NCI-H2227 treated with DMSO at 0.1 percent for 48 hours (cell line): ENCODE results near the gene PDZD2.
"Not testable (repeated sequence)": the region's sequence is repeated elsewhere in the genome, so short reads cannot be mapped to it uniquely, and the experiment has no call there.

Experiments
- DNase-seq: peaks from one replicate; lab custom pipeline; 2025; lab: John Stamatoyannopoulos, UW

Gene PDZD2

DNA sequence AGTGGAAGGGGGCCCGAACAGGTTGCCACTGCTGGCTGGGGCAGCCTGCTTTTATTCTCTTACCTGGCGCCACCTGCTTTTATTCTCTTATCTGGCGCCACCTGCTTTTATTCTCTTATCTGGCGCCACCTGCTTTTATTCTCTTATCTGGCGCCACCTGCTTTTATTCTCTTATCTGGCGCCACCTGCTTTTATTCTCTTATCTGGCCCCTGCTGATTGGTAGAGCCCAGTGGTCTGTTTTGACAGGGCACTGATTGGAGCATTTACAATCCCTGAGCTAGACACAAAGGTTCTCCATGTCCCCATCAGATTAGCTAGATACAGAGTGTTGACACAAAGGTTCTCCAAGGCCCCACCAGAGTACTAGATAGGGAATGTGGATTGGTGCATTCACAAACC lies 52.5 kb downstream of the PDZD2 start:
- DNase-seq = not testable (repeated sequence)

DNA sequence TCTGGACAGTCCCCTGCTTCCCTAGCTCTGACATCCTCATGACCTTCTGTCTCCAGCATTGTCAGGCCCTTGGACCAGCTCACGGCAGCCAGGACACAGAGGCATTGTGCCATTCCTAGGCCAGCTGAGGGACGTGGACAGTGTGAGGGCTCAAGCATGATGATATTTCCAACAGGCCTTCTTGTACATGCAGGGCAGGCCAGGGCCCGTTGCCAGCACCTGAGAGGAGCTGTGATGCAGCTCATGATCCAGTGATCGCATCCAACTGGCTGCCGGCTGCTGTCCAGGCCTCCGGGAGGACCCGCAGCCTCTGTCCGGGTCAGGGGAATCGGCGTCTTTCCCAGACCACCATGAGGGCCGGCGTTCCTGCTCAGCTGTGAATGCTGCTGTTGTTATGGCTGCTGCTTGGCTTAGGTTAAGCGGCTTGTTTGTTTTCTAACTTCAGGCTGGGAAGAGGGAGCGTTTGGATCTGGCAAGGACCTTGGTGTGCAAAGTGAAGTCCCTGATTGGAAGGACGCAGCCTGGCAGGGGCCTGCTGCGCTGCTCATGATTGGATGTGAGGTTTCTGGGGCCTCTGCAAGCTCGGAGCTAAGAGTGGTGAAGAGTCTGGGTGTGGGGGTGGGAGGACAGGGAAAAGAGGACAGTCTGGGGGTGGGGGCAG lies 53.8 kb downstream of the PDZD2 start:
- no peak for DNase-seq

DNA sequence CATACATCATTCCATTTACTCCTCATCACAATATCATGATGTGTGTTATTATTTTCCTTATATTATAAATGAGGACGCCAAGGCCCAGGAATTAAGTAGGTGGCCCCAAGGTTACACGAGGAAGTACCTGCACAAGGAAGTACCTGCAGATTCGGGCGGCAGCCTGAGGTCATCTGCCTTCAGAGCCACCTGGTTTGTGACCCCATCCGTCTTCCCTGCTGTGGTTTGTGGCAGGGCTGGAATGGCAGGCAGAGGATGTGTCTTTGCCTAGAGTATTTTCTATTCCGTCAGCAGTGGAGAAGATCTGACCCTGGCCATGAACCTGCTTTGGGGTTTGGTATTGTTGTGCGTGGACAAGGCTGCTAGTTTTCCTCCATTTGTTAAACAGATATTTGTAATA lies 59.7 kb downstream of the PDZD2 start:
- DNase-seq = no peak

DNA sequence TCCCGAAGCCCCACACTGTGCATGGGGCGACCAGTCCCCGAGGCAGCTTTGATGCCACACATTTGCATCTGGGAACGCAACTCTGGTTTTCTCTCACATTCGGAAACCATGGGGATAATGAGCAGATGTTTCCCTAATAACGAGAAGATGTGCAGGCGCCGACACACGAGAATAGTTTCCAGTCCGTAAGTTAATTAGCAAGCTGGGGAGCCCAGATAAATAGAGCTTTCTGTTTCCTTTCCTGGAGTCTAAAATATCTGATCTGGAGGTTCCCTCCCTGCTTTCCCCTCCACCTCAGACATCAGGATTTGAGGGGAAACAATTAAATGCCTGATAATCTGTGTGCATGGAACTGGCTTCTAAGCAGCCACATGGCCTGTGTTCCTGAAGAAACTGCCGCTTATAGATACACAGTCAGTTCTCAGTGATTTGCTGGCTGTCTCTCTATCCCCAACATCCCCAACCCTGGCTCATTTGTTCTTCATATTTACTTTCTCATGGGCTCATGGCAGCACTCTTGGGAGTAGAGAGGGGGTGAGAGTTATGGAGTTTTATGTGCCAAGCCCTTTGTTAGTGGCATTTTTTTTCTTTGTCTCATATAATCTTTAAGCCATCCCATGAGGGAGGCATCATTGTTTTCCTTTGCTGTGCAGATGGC lies 62.8 kb downstream of the PDZD2 start:
- DNase-seq = no peak

DNA sequence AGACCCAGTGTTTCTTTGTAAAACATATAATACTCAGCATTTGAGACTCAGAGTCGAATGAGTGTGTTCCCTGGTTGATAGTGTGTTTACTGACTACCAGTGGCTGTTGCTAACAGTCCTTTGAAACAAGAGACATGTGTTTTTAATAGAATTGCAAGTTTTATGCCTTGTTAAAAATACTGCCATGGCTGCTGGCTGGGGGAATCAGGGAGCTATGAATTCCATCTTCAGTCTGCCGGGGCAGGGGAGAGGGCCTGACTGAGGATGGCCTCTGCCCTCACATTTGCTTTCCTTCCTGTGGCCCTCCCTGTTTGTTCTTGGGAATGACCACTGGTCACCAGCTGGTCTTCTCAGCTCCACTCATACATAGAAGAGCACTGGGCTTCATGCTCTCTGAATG lies 63.8 kb downstream of the PDZD2 start:
- no peak for DNase-seq

DNA sequence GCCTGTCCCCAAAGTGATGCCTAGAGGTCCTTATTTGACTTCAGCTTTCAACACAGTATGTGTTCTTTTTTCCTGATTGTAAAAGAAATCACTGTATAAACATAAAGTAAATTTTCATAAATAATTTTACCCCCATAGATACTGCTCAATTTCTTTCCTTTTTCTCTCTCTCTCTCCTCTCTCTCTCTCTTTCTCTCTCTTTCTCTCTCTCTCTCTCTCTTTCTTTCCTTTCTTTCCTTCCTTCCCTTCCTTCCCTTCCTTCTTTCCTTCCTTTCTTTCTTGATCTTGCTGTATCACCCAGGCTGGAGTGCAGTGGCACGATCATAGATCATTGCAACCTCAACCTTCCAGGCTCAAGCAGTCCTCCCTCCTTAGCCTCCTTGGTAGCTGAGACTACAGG lies 64.8 kb downstream of the PDZD2 start:
- DNase-seq = no peak

DNA sequence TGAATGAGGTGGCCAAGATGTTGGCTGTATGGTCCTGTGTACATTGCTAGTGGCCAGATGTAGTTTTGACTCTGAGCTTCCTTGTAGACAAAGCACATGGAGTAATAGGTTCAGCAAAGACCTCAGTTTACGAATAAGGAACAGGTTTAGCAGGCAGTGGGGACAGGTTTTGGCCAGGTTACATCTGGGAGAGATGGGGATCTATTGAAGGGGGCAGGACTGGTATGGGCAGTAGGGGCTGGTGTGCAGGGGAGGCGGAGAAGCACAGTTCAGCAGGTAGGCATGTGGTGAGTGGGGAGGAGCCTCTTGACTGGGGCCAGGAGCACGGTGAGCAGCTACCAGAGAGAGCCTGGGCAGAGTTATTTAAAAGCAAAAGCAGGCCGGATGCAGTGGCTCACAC lies 67.3 kb downstream of the PDZD2 start:
- DNase-seq = no peak

DNA sequence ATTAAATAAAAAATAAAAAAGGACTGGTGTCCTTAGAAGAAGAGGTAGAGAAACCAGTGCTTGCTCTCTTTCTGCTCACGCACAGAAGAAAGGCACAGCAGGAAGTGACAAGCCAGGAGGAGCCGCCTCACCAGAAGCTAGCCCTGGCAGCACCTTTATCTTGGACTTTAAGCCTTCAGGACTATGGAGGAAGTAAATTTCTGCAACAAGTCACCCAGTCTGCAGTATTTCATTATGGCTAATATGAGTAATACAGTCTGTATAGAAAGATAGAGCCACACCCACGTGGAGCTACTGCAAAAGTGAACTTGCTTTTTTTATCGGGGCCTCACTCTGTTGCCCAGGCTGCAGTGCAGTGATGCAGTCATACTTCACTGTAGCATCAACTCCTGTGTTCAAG lies 68.4 kb downstream of the PDZD2 start:
- no peak for DNase-seq

DNA sequence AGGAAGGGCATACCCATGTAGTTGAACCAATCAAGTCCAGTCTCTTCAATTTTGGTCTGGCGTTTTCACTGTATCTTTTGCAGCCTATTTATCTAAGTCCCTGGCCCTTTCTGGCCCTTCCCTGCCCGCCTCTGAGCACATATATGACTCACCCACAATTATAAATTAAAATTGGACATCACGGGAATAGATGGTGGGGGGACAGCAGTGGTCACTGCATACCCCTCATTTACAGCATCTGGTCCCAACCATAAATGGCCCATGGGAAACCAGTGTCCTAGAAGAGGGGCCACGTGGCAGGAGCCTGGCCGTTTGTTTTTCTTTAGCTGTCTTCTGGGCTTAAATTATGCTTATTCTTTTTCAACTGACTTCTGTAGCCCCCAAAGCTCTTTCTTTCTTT lies 69.2 kb downstream of the PDZD2 start:
- no peak for DNase-seq

DNA sequence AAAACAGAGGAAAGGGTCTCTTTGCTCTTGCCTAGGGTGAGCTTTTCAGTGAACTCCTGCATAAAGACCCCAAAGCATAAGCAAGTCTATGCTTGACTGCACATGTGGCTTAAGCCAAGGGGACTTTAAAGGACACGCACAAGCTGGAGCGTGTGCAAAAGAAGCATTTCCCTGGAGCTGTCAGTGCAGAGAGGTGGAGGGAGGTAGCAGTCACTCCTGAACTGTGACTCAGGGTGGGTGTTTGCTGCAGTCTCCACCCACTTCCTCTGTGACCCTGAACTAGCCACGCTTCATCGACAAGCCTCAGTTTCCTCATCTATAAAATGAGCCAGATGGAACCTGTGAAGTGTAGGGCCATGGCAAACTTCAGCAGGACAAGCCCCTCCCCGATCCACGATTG lies 72.4 kb downstream of the PDZD2 start:
- no peak for DNase-seq

DNA sequence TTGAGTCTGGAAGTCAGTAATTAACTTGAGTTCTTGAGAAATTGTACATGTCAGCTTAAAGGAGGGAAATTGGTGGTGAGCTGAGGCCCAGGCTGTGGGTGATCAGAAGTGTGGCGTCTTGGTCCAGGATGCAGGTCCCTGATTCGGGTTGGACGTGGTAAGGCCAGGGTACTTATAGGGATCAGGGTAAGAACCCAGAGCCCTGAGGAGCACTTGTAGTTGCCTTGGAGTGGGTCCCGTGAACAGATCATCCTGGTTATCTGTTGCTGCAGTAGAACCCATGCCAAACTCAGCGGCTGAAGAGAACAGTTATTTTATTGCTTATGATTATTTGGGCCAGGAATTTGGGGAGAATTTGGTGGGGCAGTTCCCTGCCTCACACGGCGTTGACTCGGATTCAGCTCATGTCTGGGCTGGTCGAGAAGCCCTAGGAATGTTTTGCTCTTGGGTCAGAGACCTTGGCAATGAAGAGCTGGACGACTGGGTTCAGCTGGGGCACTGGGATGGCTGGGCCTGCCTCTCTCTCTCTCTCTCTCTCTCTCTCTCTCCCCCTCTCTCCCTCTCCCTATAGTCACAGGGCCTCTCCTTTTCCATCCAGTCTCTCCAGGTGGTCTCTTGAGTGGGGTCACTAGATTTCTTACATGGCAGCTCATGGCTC lies 73.1 kb downstream of the PDZD2 start:
- DNase-seq = no peak

DNA sequence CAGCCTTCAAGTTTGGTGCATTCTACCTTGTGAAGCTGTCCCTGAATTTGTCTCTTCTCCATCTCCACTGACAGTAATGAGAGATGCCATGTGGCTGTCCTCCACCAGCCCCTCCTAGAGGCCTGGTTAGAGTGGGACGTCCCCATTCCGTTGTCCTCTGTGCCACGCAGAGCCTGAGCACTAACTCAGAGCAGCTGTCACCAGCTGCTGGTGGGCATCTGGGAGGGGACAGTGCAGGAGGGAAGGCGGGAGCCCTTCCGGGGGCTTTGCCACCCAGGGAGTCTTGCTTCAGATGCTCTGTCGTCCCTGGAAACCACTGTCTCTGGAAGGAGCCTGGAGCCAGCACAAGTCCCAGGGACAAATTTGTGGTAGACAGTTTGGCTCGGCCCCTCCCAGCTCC lies 78.6 kb downstream of the PDZD2 start:
- DNase-seq = no peak

DNA sequence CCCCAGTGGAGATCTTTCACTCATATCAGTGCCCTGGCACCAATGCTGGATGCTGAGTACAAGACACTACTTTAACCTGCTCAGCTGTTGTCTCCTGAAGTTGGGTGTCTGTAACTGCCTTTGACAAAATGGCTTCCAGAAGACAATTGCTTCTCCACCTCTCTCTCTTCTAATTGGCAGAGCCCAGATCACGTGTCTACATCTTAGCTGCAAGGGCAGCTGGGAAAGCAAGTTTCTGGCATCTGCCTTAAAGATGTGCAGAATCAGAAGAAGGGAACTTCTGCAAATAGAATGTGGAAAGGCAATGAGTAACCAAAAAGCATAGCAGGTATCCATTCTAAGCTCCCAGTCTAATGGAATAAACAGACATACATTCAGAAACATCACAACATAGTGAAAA lies 81.1 kb downstream of the PDZD2 start:
- DNase-seq = no peak

DNA sequence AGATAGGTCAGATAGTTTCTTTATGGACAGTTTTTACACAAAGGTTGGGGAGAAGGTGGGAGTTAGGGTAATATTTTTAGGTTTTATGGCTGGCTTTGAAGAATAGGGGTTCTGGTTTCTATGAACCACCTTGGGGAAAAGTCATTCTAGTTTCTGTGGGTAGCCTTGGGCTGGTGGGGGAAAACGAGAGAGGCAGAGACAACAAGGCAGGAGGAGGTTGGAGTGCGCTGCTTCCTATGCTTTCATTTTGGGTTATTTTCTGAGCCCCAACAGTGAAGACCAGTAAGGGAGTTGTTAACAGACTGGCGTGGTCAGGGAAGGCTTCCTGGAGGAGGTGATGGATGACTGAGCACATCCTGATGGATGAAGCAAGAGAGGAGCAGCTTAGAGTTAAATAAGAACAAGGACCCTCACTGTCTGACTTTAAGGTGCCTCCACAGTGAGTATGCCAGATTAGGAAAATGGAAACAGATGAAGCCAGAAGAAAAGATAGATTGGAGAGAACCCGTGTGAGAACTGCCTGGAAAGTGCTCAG lies 81.9 kb downstream of the PDZD2 start:
- DNase-seq = no peak

DNA sequence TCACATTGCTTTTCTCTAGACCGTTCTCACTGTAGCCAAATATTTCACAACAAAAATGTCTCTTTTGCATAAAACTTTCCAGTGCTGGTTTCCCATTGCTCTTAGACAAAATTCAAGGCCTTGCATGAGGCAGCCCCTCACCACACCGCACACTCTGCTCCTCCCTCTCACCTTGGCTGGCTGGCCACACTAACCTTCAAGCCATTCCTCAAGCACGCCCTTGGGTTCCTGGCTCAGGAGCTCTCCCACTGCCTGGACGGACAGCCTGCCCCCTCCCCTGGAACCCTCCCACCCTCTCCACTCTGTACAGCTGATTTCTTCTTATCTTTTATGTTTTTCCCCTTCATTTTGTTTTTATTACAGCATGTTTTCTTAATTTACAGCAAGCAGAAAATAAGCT lies 83.2 kb downstream of the PDZD2 start:
- DNase-seq = no peak

DNA sequence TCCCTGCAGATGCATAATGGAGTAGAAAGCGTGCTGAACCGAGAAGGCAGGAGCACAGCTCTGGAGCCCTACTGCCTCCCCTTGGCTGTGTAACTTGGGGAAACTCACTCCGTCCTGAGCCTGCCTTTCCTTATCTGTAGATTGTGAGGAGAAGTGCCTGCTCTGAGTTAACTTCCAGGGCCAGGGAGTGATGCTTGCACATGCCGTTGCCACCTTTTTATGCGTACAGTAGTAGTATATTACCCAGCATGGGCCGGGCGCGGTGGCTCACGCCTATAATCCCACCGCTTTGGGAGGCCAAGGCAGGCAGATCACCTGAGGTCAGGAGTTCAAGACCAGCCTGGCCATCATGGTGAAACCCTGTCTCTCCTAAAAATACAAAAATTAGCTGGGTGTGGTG lies 87.1 kb downstream of the PDZD2 start:
- DNase-seq = no peak

DNA sequence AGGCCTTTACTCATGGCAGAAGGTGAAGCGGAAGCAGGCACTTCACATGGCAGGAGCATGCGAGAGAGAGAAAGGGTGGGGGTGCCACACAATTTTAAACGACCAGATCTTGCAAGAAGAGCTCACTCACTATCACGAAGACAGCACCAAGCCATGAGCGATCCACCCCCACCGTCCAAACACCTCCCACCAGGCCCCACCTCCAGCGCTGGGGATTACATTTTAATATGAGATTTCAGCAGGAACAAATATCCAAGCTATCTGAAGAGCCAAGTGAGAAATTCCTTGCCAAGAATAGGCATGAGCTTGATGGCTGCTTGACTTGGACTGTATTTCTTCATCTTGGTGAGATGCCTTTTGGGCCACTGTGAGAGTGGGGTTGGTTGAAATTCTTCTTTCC lies 88.0 kb downstream of the PDZD2 start:
- DNase-seq = no peak

DNA sequence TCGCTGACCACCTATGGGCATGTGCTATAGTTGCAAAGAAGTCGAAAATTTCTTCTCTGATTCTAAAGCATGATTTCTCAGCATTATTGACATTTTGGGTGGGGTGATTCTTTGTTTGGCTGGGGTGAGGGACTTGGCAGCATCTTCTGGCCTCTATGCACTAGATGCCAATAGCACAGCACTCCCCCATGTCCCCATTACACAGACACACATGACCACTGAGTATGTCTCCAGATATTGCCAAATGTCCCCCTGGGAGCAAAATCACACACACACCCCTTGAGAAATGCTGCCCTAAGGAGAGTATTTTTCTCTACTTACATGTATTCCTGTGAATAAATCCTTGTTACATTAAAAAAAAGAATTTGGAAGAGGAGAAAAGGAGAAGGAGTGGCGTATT lies 89.1 kb downstream of the PDZD2 start:
- no peak for DNase-seq

DNA sequence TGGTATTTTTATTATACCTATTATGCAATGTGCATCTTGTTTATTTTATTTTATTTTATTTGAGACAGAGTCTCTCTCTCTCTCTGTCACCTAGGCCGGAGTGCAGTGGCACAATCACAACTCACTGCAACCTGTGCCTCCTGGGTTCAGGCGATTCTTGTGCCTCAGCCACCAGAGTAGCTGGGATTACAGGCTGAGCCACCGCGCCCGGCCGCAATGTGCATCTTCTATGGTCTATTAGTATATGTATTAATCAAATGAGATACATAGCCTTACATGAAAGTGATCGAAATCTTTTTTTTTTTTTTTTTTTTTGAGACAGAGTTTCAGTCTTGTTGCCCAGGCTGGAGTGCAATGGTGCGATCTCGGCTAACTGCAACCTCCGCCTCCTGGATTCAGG lies 89.9 kb downstream of the PDZD2 start:
- not testable (repeated sequence) for DNase-seq

DNA sequence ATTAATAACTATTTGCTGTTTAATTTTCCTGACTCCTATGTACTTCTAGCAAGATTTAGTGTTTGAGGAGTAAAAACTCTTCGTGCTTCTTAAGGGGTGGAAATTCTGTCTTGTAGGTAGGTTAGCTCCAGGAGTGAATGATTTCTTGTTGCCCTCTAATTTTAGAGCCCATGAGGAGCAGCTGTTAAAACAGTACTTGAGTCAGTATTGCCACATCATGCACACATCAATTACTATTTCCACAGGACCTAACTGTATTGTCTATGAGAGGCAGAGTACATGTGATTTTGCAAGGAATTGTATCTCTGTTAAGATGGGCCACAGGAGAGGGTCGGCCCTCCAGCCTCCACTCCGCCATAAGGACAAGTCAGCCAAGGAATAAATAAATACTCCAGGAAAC lies 91.2 kb downstream of the PDZD2 start:
- peak; percentile 39 for DNase-seq

DNA sequence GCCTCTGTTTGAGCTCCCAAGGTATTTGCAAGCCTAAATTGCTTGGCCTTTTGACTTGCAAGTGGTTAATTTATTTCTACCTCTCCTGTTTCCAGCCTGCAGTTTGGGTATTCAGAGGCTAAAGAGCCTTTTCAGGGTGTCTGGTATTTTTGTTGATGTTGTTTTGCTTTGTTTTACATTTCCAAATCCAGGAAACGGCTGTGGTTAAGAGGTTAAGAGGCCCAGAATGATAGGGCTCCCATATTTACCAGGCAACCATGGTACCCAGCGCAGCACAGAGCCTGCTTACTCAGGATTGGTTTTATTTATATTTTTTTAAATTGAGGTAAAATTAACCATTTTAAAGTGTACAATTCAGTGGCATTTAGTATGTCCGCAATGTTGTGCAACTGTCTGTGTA lies 92.1 kb downstream of the PDZD2 start:
- peak; percentile 14 for DNase-seq

DNA sequence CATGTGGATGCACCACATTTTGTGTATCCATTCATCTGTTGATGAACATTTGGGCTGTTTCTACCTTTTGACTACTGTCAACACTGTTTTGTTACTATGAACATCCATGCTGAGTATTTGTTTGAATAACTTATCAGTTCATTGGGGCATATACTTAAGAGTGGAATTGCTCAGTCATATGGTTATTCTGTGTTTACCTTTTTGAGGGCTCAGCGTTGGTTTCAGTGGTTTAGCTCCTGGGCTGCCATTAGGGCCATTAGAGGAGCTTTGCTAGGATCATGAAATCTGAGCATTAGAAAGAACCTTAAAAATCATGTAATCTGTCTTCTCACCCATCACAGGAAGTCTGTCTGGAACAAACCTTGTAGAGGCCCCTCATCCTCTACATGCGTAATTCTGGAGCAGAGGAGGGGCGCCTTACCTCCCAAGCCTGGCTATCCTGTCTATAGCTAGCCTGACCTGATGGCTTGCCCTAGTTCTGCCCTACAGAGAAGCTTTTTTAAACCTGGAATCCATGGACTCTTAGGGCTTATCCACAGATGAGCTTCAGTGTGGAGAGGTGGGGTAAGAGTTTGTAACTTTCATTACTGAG lies 92.9 kb downstream of the PDZD2 start:
- DNase-seq = no peak

DNA sequence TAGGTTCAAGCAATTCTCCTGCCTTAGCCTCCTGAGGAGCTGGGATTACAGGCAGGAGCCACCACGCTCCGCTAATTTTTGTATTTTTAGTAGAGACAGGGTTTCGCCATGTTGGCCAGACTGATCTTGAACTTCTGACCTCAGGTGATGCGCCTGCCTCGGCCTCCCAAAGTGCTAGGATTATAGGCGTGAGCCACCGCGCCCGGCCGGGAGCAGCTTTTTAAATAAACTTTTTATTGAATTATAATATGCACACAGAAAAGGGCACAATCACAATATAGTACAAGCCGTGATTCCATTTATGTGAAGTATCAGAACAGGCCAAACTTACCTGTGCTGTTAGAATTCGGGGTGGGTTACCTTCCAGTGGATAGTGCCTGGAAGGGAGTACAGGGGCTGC lies 93.9 kb downstream of the PDZD2 start:
- not testable (repeated sequence) for DNase-seq
